ENCODE measurements around the gene FAAH2.
"Not testable (repeated sequence)": the region's sequence is repeated elsewhere in the genome, so short reads cannot be mapped to it uniquely, and the experiment has no call there.

The FAAH2 gene

DNA sequence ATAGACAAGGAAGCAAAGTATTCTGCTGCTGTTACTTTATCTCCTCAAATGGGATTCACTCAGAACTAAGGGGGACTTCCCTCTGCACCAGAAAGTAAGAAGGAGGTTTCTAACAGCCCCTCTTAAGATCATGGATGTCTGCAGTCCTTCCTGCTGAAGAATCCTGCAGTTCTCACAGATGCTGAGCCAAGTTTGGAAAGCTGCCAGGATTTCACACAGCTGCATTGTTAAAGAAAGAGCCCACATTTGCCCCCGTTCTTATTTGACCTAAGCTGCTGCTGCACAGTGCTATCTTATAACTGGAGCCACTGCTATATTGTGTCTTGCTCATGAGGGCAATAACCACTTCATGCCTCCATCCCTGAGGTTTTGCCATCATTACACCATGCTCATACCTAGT, 81.1 kb downstream of the FAAH2 start:
- no peaks in the 10 kb centered on the region for H3K4me1 ChIP-seq (ENCODE audit: control insufficient read depth in 5 of 5, insufficient read depth in 5 of 5, low read length in 5 of 5)
- H3K9me3 ChIP-seq (ENCODE audit: control insufficient read depth in 5 of 5, low read length in 5 of 5) = peaks cover 0 to 6% (median 3%) of the 10 kb centered on the region in 5 donors
- H3K9ac ChIP-seq (ENCODE audit: low read length in 5 of 5) = no peak overlapping the region
- no peak overlapping the region for H3K4me3 ChIP-seq (ENCODE audit: low read depth in 1 of 5, low read length in 5 of 5)
- H3K36me3 ChIP-seq (ENCODE audit: control insufficient read depth in 5 of 5, insufficient read depth in 5 of 5, low read length in 5 of 5) = no peaks in the 10 kb centered on the region
- H3K27ac ChIP-seq (ENCODE audit: low read depth, low read length) = no peak overlapping the region
- peaks cover 0 to 9% (median 5%) of the 10 kb centered on the region in 5 donors for H3K27me3 ChIP-seq (ENCODE audit: control insufficient read depth in 5 of 5, insufficient read depth in 4 of 5, low read length in 5 of 5)

DNA sequence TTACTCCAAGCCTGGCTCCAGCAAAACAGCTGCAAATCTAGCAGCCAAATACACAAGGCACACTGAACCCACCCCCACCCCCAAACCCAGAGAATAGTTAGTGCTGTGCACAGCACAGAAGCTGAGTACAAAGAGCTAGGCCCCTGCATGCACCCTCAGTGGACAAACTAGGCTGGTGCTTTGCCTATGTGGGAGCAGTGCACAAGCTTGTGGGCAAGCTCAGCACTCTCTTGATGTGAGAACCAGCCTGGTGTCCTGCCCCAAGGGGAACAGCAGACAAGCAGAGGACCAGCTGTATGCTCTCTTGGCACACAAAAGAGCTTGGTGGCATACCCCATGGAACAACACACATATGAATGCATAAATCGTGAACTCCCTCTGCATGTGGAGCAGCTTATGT, 81.7 kb downstream of the FAAH2 start:
- H3K4me3 ChIP-seq (ENCODE audit: low read depth in 1 of 5, low read length in 5 of 5) = no peak overlapping the region
- peaks cover 0 to 6% (median 3%) of the 10 kb centered on the region in 5 donors for H3K9me3 ChIP-seq (ENCODE audit: control insufficient read depth in 5 of 5, low read length in 5 of 5)
- H3K36me3 ChIP-seq (ENCODE audit: control insufficient read depth in 5 of 5, insufficient read depth in 5 of 5, low read length in 5 of 5) = no peaks in the 10 kb centered on the region
- H3K27ac ChIP-seq (ENCODE audit: low read depth, low read length) = no peak overlapping the region
- no peaks in the 10 kb centered on the region for H3K4me1 ChIP-seq (ENCODE audit: control insufficient read depth in 5 of 5, insufficient read depth in 5 of 5, low read length in 5 of 5)
- H3K9ac ChIP-seq (ENCODE audit: low read length in 5 of 5) = no peak overlapping the region
- peaks cover 0 to 9% (median 5%) of the 10 kb centered on the region in 5 donors for H3K27me3 ChIP-seq (ENCODE audit: control insufficient read depth in 5 of 5, insufficient read depth in 4 of 5, low read length in 5 of 5)

DNA sequence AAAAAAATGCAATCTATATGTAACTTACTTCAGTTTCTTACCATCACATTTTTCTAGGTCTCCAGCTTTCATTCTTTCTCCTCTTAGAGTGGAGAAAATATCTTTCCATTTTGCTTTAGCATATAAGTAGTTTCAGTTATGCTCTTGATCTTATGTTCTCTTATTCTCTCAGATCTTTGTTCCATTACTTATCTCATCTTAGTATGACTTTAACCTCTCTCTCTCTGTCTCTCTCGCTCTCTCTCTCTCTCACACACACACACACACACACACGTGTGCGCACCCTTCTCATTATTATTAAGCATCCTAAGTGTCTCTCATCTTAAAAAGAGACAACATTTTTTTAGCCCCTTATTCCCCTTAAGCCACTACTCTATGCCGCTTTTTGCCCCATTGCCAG, 92.8 kb downstream of the FAAH2 start:
- Histone ChIP-seq H3K4me3 (ENCODE audit: low read depth in 1 of 5, low read length in 5 of 5) (no peak overlapping the region), H3K4me1 (ENCODE audit: control insufficient read depth in 5 of 5, insufficient read depth in 5 of 5, low read length in 5 of 5) (no peaks in the 10 kb centered on the region), H3K36me3 (ENCODE audit: control insufficient read depth in 5 of 5, insufficient read depth in 5 of 5, low read length in 5 of 5) (no peaks in the 10 kb centered on the region), H3K9ac (ENCODE audit: low read length in 5 of 5) (no peak overlapping the region), H3K27me3 (ENCODE audit: control insufficient read depth in 5 of 5, insufficient read depth in 4 of 5, low read length in 5 of 5) (peaks cover 0 to 3% (median 0%) of the 10 kb centered on the region in 5 donors), H3K27ac (ENCODE audit: low read depth, low read length) (no peak overlapping the region), H3K9me3 (ENCODE audit: control insufficient read depth in 5 of 5, low read length in 5 of 5) (peaks cover 0 to 3% (median 0%) of the 10 kb centered on the region in 5 donors)

DNA sequence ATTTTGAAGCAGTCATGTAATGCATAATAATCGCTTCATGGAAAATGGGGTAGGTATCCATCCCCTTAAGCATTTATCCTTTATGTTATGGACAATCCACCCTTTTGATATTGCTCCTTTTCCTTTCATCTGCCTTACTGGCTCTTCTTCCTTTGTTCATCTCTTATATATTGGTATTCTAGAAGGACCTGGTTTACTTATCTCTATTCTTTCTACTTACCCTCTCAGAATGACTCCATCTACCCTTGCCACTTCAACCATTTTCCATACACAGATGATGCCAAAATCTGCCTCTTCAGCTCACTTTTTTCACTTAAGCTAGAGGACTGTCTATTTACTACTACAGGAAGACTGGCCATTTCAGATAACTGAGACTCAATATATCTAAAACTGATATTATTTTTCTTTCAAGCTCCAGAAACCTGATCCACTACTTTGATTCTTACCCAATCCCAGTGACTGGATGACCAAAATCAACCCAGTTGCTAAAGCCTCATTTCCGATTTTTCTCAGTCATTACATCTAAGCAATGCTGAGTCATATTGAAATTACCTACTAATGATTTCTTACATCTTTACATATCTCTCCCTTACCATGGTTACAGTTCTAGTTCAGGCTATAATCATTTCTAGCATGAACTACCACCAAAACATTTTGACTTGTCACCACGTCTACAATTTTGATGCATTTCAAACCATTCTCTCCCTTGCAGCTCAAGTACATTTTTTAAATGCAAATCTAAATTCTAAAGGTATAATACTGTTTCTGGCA, 93.7 kb downstream of the FAAH2 start:
- H3K9me3 ChIP-seq (ENCODE audit: control insufficient read depth in 5 of 5, low read length in 5 of 5) = no peaks in the 10 kb centered on the region
- H3K4me3 ChIP-seq (ENCODE audit: low read depth in 1 of 5, low read length in 5 of 5) = no peak overlapping the region
- no peak overlapping the region for H3K27ac ChIP-seq (ENCODE audit: low read depth, low read length)
- no peaks in the 10 kb centered on the region for H3K36me3 ChIP-seq (ENCODE audit: control insufficient read depth in 5 of 5, insufficient read depth in 5 of 5, low read length in 5 of 5)
- no peak overlapping the region for H3K9ac ChIP-seq (ENCODE audit: low read length in 5 of 5)
- no peaks in the 10 kb centered on the region for H3K4me1 ChIP-seq (ENCODE audit: control insufficient read depth in 5 of 5, insufficient read depth in 5 of 5, low read length in 5 of 5)
- H3K27me3 ChIP-seq (ENCODE audit: control insufficient read depth in 5 of 5, insufficient read depth in 4 of 5, low read length in 5 of 5) = peaks cover 0 to 3% (median 0%) of the 10 kb centered on the region in 5 donors

DNA sequence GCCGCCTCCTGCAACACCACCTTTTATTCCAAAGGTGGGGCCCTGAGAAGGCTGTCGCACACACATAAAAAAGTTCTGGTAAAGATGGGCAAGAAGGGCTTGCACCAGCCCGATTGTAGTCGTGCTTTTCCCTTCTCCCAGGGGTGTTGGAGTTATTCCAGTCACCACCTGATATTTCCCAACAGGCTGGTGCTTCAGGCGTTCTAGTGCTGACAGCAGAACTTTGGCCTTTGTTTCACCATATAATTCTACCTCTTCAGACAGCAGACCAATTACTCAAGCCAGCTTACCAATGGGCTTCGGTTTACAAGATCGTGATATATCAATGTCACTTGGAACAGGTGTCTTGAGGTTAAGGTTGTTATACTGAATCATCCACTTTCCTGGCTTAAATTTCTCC, 107.7 kb downstream of the FAAH2 start:
- not testable (repeated sequence) for H3K36me3 ChIP-seq (ENCODE audit: control insufficient read depth in 5 of 5, insufficient read depth in 5 of 5, low read length in 5 of 5); H3K9ac ChIP-seq (ENCODE audit: low read length in 5 of 5); H3K4me3 ChIP-seq (ENCODE audit: low read depth in 1 of 5, low read length in 5 of 5); H3K27ac ChIP-seq (ENCODE audit: low read depth, low read length); H3K27me3 ChIP-seq (ENCODE audit: control insufficient read depth in 5 of 5, insufficient read depth in 4 of 5, low read length in 5 of 5); H3K9me3 ChIP-seq (ENCODE audit: control insufficient read depth in 5 of 5, low read length in 5 of 5); H3K4me1 ChIP-seq (ENCODE audit: control insufficient read depth in 5 of 5, insufficient read depth in 5 of 5, low read length in 5 of 5)

DNA sequence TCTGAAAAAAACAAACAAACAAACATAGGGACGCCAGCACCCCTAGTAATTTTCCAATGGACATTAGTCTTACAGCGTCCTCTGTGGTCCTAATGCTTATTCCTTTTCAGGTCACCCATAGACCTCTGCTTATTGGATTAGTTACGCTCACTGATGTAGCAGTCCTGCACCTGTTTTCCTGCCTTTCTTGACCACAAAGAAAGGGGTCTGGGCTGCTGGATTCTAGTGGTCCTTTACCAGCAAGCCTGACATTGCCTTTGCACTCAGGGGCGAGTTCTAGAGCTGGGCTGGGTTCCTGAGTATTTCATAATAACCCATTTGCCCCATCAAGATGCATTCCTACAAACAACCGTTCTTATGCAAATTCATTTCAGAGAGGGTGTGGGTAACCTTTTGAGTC, 116.7 kb downstream of the FAAH2 start:
- H3K4me3 ChIP-seq (ENCODE audit: low read depth in 1 of 5, low read length in 5 of 5); H3K4me1 ChIP-seq (ENCODE audit: control insufficient read depth in 5 of 5, insufficient read depth in 5 of 5, low read length in 5 of 5); H3K27me3 ChIP-seq (ENCODE audit: control insufficient read depth in 5 of 5, insufficient read depth in 4 of 5, low read length in 5 of 5); H3K36me3 ChIP-seq (ENCODE audit: control insufficient read depth in 5 of 5, insufficient read depth in 5 of 5, low read length in 5 of 5); H3K27ac ChIP-seq (ENCODE audit: low read depth, low read length); H3K9ac ChIP-seq (ENCODE audit: low read length in 5 of 5): not testable (repeated sequence)
- peaks cover 17 to 39% (median 26%) of the 10 kb centered on the region in 5 donors for H3K9me3 ChIP-seq (ENCODE audit: control insufficient read depth in 5 of 5, low read length in 5 of 5)

DNA sequence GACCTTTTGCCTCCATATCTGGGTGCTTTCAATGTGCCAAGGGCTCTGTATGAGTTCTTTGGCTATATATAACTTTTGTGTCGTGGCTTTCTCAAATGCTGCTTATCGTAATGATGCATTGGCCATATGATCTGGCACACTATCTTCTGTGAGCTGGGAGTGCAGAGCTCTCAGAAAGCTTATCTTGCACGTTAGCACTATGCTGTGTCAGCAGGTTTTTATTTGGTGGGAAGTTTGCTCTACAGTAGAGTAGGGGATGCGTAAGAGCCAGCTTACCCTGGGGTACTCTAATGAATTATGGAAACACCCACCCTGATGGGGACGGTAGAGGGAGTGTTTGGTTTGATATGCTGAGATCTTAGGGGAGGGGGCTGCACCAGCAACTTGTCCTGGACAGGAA, 119.6 kb downstream of the FAAH2 start:
- peaks cover 17 to 49% (median 27%) of the 10 kb centered on the region in 5 donors for H3K9me3 ChIP-seq (ENCODE audit: control insufficient read depth in 5 of 5, low read length in 5 of 5)
- no peaks in the 10 kb centered on the region for H3K36me3 ChIP-seq (ENCODE audit: control insufficient read depth in 5 of 5, insufficient read depth in 5 of 5, low read length in 5 of 5)
- H3K9ac ChIP-seq (ENCODE audit: low read length in 5 of 5) = no peak overlapping the region
- H3K27me3 ChIP-seq (ENCODE audit: control insufficient read depth in 5 of 5, insufficient read depth in 4 of 5, low read length in 5 of 5) = no peaks in the 10 kb centered on the region
- H3K4me3 ChIP-seq (ENCODE audit: low read depth in 1 of 5, low read length in 5 of 5) = peak overlapping the region in 1 of 5 donors; percentile 14
- H3K27ac ChIP-seq (ENCODE audit: low read depth, low read length) = no peak overlapping the region
- H3K4me1 ChIP-seq (ENCODE audit: control insufficient read depth in 5 of 5, insufficient read depth in 5 of 5, low read length in 5 of 5) = no peaks in the 10 kb centered on the region

DNA sequence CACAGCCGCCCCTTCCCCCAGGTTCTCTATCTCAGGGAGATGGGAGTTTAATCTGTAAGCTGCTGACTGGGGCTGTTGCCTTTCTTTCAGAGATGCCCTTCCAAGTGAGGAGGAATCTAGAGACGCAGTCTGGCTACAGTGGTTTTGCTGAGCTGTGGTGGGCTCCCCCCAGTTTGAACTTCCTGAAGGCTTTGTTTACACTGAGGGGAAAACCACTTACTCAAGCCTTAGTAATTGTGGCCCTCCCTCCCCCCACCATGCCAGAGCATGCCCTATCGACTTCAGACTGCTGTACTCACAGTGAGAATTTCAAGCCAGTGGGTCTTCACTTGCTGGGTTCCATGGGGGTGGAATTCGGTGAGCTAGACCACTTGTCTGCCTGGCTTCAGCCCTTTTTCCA, 131.3 kb downstream of the FAAH2 start:
- Histone ChIP-seq H3K4me3 (ENCODE audit: low read depth in 1 of 5, low read length in 5 of 5) (no peak overlapping the region), H3K27ac (ENCODE audit: low read depth, low read length) (no peak overlapping the region)

DNA sequence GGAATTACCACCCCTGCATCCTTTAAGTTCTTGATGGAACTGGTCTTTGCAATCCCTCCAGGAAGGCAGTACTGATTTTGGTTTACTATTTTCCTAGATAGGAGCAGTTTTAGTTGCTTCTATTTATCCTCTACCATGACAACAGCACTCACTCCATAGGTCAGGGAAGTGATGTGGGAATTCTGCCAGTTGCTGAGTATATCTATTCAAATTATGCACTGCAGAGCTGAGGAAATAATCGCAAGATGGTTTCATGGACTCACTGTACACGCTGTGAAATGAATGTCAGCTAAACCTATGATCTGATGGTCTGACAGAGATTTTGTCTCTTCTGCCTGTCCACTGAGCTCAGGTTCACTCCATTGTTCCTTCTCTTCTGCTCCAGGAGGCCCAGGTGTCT, 135.8 kb downstream of the FAAH2 start:
- Histone ChIP-seq H3K27me3 (ENCODE audit: control insufficient read depth in 5 of 5, insufficient read depth in 4 of 5, low read length in 5 of 5) (peaks cover 0 to 12% (median 4%) of the 10 kb centered on the region in 5 donors), H3K27ac (ENCODE audit: low read depth, low read length) (no peak overlapping the region)

More for the DNA sequence above, 131.3 kb downstream of the FAAH2 start:
- Histone ChIP-seq H3K9ac (ENCODE audit: low read length in 5 of 5) (no peak overlapping the region), H3K9me3 (ENCODE audit: control insufficient read depth in 5 of 5, low read length in 5 of 5) (no peaks in the 10 kb centered on the region), H3K4me1 (ENCODE audit: control insufficient read depth in 5 of 5, insufficient read depth in 5 of 5, low read length in 5 of 5) (no peaks in the 10 kb centered on the region), H3K36me3 (ENCODE audit: control insufficient read depth in 5 of 5, insufficient read depth in 5 of 5, low read length in 5 of 5) (no peaks in the 10 kb centered on the region), H3K27me3 (ENCODE audit: control insufficient read depth in 5 of 5, insufficient read depth in 4 of 5, low read length in 5 of 5) (peaks cover 0 to 6% (median 2%) of the 10 kb centered on the region in 5 donors)

DNA sequence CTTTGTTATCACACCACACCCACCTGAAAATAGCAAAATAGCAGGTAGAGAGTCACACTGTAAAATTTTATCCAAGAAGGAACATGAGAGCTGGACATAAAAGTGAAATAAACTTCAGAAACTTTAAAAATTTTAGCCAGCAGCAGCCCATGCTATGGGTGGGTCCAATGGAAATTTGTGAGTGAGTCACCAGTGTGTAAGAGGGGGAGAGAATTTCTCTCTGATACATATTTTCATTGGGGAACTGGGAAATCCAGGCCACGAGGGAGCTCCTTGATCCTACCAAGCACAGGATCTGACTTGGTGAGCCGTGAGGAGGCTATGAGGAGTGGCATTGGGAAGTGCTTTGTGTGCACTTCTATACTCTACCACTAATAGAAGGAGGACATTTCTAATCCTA, 136.3 kb downstream of the FAAH2 start:
- peaks cover 0 to 12% (median 4%) of the 10 kb centered on the region in 5 donors for H3K27me3 ChIP-seq (ENCODE audit: control insufficient read depth in 5 of 5, insufficient read depth in 4 of 5, low read length in 5 of 5)
- H3K9ac ChIP-seq (ENCODE audit: low read length in 5 of 5) = no peak overlapping the region
- no peak overlapping the region for H3K4me3 ChIP-seq (ENCODE audit: low read depth in 1 of 5, low read length in 5 of 5)
- H3K27ac ChIP-seq (ENCODE audit: low read depth, low read length) = no peak overlapping the region
- peaks cover 0 to 3% (median 0%) of the 10 kb centered on the region in 5 donors for H3K9me3 ChIP-seq (ENCODE audit: control insufficient read depth in 5 of 5, low read length in 5 of 5)
- no peaks in the 10 kb centered on the region for H3K36me3 ChIP-seq (ENCODE audit: control insufficient read depth in 5 of 5, insufficient read depth in 5 of 5, low read length in 5 of 5)
- H3K4me1 ChIP-seq (ENCODE audit: control insufficient read depth in 5 of 5, insufficient read depth in 5 of 5, low read length in 5 of 5) = no peaks in the 10 kb centered on the region

More for the DNA sequence above, 135.8 kb downstream of the FAAH2 start:
- Histone ChIP-seq H3K4me1 (ENCODE audit: control insufficient read depth in 5 of 5, insufficient read depth in 5 of 5, low read length in 5 of 5) (no peaks in the 10 kb centered on the region), H3K9ac (ENCODE audit: low read length in 5 of 5) (no peak overlapping the region), H3K9me3 (ENCODE audit: control insufficient read depth in 5 of 5, low read length in 5 of 5) (peaks cover 0 to 3% (median 0%) of the 10 kb centered on the region in 5 donors), H3K36me3 (ENCODE audit: control insufficient read depth in 5 of 5, insufficient read depth in 5 of 5, low read length in 5 of 5) (no peaks in the 10 kb centered on the region), H3K4me3 (ENCODE audit: low read depth in 1 of 5, low read length in 5 of 5) (no peak overlapping the region)

Data from subcutaneous abdominal adipose tissue (tissue), 5 donors.